Bronchial epithelial cell (primary cell): ENCODE measurements around the gene TTLL8. TPM values are rescaled to one million over a fixed set of nuclear protein-coding genes. Genes with fewer than 3 reads are reported as not detected.

ENCODE experiments used
- DNase-seq: peaks from one replicate; pipeline ENCODE4 v3.0.0-alpha.2; 2010; ENCODE audit warnings: low read depth
- FAIRE-seq: peaks from 2 replicates; lab custom pipeline; 2011; peaks lifted over from hg19 to GRCh38; lab: Jason Lieb, UNC
- H3K27me3 ChIP-seq: 2 replicates; pipeline ENCODE4 v1.5.1; 2011; ENCODE audit warnings: low read length; ENCODE audit not compliant: control insufficient read depth, insufficient read depth
- H3K36me3 ChIP-seq: 2 replicates; pipeline ENCODE4 v1.5.1; 2011; ENCODE audit warnings: low read length; ENCODE audit not compliant: control insufficient read depth, insufficient read depth
- H3K4me3 ChIP-seq: 2 replicates; pipeline ENCODE4 v1.5.1; 2011; ENCODE audit warnings: mild to moderate bottlenecking, low read depth, low read length, control low read depth
- total RNA-seq: library from RNA; depleted of rRNA; stranded (reverse); fragments of >200 nt; gene quantifications from 2 replicates; pipeline ENCODE4 v1.2.1, GENCODE V29; 2014
- TF ChIP-seq, protein P1 (sequence below): IDR thresholded peaks from 2 replicates; pipeline ENCODE4 v1.5.1; 2011; ENCODE audit warnings: mild to moderate bottlenecking, moderate library complexity, low read length, control low read depth, inconsistent platforms; ENCODE audit not compliant: insufficient read depth, severe bottlenecking

TTLL8 gene
- total RNA-seq, 1 donor from 2014 or later = not detected

DNA sequence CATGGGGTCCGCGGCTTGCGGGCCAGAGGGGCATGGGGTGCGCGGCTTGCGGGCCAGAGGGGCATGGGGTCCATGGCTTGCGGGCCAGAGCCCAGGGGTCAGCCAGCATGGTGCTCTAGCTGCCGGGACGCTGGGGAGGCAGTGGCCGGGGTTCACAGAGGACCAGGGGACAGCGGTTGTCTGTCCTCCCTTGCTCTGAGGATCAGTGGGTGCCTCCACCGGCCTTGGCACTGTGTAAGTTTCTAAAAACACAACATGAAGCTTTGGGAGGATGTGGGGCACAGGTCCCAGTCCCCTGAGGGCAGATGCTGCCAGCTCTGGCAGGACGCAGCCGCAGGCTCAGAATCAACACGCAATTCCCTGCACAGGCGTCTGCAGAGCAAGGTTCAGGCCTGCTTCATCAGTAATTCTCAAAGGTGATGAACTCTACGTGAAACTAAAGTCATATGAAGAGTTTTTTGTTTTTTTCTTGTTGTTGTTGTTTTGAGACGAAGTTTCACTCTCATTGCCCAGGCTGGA is 24.2 kb upstream of the TTLL8 start:
- H3K36me3 ChIP-seq = no peaks in the 10 kb centered on the region
- H3K27me3 ChIP-seq = peaks cover 6% of the 10 kb centered on the region
- FAIRE-seq (no peak), DNase-seq (no peak)
- H3K4me3 ChIP-seq = no peak overlapping the region
- TF ChIP-seq, protein P1, sequence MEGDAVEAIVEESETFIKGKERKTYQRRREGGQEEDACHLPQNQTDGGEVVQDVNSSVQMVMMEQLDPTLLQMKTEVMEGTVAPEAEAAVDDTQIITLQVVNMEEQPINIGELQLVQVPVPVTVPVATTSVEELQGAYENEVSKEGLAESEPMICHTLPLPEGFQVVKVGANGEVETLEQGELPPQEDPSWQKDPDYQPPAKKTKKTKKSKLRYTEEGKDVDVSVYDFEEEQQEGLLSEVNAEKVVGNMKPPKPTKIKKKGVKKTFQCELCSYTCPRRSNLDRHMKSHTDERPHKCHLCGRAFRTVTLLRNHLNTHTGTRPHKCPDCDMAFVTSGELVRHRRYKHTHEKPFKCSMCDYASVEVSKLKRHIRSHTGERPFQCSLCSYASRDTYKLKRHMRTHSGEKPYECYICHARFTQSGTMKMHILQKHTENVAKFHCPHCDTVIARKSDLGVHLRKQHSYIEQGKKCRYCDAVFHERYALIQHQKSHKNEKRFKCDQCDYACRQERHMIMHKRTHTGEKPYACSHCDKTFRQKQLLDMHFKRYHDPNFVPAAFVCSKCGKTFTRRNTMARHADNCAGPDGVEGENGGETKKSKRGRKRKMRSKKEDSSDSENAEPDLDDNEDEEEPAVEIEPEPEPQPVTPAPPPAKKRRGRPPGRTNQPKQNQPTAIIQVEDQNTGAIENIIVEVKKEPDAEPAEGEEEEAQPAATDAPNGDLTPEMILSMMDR = no peak

DNA sequence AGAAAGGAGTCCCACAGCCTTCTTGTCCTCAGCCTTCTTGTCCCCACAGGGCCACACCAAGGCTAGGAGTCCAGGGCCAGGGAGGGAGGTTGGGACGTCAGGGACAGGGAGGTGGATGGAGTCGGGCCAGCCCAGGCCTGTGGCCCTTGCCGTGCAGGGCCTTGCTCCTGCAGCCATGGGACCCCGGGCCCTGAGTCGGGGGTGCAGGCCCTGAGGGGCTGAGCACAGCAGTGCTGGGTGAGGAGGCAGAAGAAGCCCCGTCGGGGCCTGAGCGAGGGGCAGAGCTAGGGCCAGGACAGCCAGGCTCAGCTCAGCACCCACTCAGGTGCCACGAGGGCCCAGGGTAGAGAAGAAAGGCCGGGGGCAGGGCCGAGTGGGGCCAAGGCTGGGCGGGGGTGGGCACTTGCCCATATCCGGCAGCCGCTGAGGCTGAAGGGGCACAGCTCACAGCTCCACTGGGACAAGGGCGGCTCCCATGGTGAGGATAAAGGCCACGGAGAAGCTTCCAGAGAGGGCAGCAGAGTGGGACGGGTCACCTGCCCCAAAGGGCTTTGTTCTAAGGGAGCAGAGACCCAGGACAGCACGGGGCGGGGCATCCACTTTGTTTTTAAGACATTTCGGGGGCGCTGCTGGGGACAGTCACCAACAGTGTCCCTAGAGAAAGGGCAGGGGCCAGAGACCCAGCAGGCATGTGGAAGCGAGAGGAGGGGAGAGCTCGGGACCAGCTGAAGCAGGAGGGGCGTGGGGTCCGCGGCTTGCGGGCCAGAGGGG is 23.5 kb upstream of the TTLL8 start:
- no peak overlapping the region for H3K4me3 ChIP-seq
- no peaks in the 10 kb centered on the region for H3K36me3 ChIP-seq
- FAIRE-seq = no peak
- TF ChIP-seq, protein P1 = no peak
- no peak for DNase-seq
- H3K27me3 ChIP-seq = peaks cover 6% of the 10 kb centered on the region

DNA sequence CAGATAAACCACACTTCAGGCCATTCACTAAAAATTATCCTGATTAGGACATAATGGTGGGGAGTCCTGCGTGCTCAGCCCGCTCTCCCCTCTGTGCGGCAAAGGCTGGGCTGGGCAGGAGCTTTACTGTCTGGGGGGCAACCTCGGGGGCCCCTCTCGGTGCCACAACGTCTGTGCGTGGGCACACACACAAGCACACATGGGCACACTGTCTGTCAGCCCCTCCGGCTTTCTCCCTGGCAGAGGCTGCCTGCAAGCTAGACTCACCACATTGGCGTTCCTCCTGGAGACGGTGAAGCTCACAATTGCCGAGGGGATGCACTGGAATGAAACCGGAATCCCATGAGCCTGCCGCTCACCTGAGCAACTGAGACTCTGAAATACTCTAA is 22.0 kb upstream of the TTLL8 start:
- no peaks in the 10 kb centered on the region for H3K36me3 ChIP-seq
- H3K27me3 ChIP-seq = peaks cover 4% of the 10 kb centered on the region
- DNase-seq = no peak
- no peak for FAIRE-seq
- TF ChIP-seq, protein P1 = no peak
- H3K4me3 ChIP-seq = no peak overlapping the region

DNA sequence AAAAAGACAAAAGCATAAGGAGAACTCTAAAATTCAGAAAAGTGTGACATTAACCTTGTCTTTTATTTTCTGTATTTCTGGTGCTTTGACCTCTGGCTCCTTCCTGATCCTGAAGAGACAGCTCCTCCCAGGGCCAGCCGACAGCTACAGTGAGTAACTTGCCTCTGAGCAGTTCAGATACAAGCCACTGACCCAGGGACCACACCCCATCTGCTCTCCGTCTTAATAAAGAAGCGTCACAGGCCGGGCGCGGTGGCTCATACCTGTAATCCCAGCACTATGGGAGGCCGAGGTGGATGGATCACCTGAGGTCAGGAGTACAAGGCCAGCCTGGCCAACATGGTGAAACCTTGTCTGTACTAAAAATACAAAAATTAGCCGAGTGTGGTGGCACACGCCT is 20.7 kb upstream of the TTLL8 start:
- TF ChIP-seq, protein P1 = no peak
- no peak for FAIRE-seq
- Histone ChIP-seq H3K4me3 (no peak overlapping the region), H3K36me3 (no peaks in the 10 kb centered on the region), H3K27me3 (peaks cover 4% of the 10 kb centered on the region)
- no peak for DNase-seq

DNA sequence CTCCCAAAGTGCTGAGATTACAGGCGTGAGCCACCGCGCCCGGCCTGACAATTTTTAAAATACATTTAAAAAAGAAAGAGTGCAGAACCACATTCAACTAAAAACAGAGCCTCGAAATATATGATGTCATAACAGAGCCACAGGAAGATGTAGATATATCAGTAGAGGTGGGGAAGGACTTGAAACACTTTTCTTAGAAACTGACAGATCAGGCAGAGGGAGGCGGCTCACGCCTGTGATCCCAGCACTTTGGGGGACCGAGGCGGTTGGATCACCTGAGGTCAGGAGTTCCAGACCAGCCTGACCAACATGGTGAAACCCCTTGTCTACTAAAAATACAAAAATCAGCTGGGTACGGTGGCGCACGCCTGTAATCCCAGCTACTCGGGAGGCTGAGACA is 20.1 kb upstream of the TTLL8 start:
- DNase-seq (no peak), FAIRE-seq (no peak)

More for the DNA sequence above, 20.1 kb upstream of the TTLL8 start:
- Histone ChIP-seq H3K4me3 (no peak overlapping the region), H3K36me3 (no peaks in the 10 kb centered on the region), H3K27me3 (peaks cover 4% of the 10 kb centered on the region)
- TF ChIP-seq, protein P1 = no peak
